Endothelial cell of umbilical vein (primary cell): Measurements from ENCODE around the gene PHLPP1. TPM values are rescaled to one million over a fixed set of nuclear protein-coding genes. Genes with fewer than 3 reads are reported as not detected.

ENCODE experiments used
- BruUV-seq: library from RNA; stranded (reverse); fragments of 400-500 nt; replicated peaks from 2 replicates; lab custom pipeline; 2021; lab: Mats Ljungman, UMichigan
- CTCF ChIA-PET: fragments of 300-600, 350-600 bp; sonication (Branson Sonifier 250); formaldehyde crosslinking; loops from one replicate; lab custom pipeline; 2021; ENCODE audit warnings: antibody characterized with exemption, inconsistent platforms; lab: Charles Lee
- POLR2A ChIA-PET: fragments of 300-600, 350-600 bp; sonication (Branson Sonifier 250); formaldehyde crosslinking; loops from one replicate; lab custom pipeline; 2021; ENCODE audit warnings: antibody characterized with exemption, inconsistent platforms; lab: Charles Lee
- DNase-seq: peaks from one replicate; pipeline ENCODE4 v3.0.0-alpha.2; 2011; ENCODE audit warnings: low read depth, low spot score
- FAIRE-seq: peaks from 2 replicates; lab custom pipeline; 2011; peaks lifted over from hg19 to GRCh38; lab: Jason Lieb, UNC
- H2AFZ ChIP-seq: 2 replicates; pipeline ENCODE4 v1.6.0; 2012; ENCODE audit warnings: low read depth, low read length, control low read depth, inconsistent platforms
- H3K27ac ChIP-seq: 2 replicates; pipeline ENCODE4 v1.5.1; 2011; ENCODE audit warnings: low read depth, mild to moderate bottlenecking, control low read depth, low read length, moderate library complexity; ENCODE audit not compliant: insufficient read depth
- H3K27me3 ChIP-seq, 2 experiments: 2 replicates each; pipeline versions ENCODE4 v1.6.0 to v1.6.1; 2011; ENCODE audit warnings: low read length in 2 of 2, mixed read lengths in 1 of 2; ENCODE audit not compliant: control insufficient read depth in 2 of 2, insufficient read depth in 2 of 2
- H3K36me3 ChIP-seq, 2 experiments: 2 replicates in 1 of 2; 3 replicates in 1 of 2; pipeline ENCODE4 v1.5.1; 2011; ENCODE audit warnings: low read length in 2 of 2, mild to moderate bottlenecking in 1 of 2, moderate library complexity in 1 of 2; ENCODE audit not compliant: control insufficient read depth in 2 of 2, insufficient read depth in 2 of 2; ENCODE audit errors: extremely low read depth in 1 of 2
- H3K4me1 ChIP-seq: 3 replicates; pipeline ENCODE4 v1.5.1; 2011; ENCODE audit warnings: mild to moderate bottlenecking, low read length; ENCODE audit not compliant: control insufficient read depth, insufficient read depth; ENCODE audit errors: extremely low read depth
- H3K4me2 ChIP-seq: 2 replicates; pipeline ENCODE4 v1.6.1; 2011; ENCODE audit warnings: low read length, control low read depth, mixed read lengths; ENCODE audit not compliant: insufficient read depth
- H3K4me3 ChIP-seq, 3 experiments: fragments of 200-600 bp in 1 of 3; sonication (generic), shearing (Covaris generic) in 1 of 3; replicated peaks in 1 of 3; 2 replicates each; pipeline ENCODE4 v1.5.1; 2011 to 2016; ENCODE audit warnings: control low read depth in 3 of 3, low read length in 3 of 3, mild to moderate bottlenecking in 2 of 3, inconsistent platforms in 1 of 3, low read depth in 1 of 3, moderate library complexity in 1 of 3; ENCODE audit not compliant: insufficient read depth in 1 of 3
- H3K79me2 ChIP-seq: 2 replicates; pipeline ENCODE4 v1.6.0; 2012; ENCODE audit warnings: low read length, inconsistent platforms; ENCODE audit not compliant: control insufficient read depth, insufficient read depth
- H3K9ac ChIP-seq: replicated peaks from 2 replicates; pipeline ENCODE3; 2011; ENCODE audit warnings: low read length, control low read depth; ENCODE audit not compliant: insufficient read depth; ENCODE audit errors: extremely low read depth
- H3K9me1 ChIP-seq: replicated peaks from 3 replicates; pipeline ENCODE4 v1.6.0; 2011; ENCODE audit warnings: mild to moderate bottlenecking, low read length; ENCODE audit not compliant: control insufficient read depth, insufficient read depth; ENCODE audit errors: extremely low read depth
- H3K9me3 ChIP-seq: replicated peaks from 2 replicates; pipeline ENCODE4 v1.5.1; 2012; ENCODE audit warnings: low read length, inconsistent platforms; ENCODE audit not compliant: control insufficient read depth, insufficient read depth
- H4K20me1 ChIP-seq: replicated peaks from 2 replicates; pipeline ENCODE3; 2011; ENCODE audit warnings: mild to moderate bottlenecking, low read length; ENCODE audit not compliant: control insufficient read depth, insufficient read depth; ENCODE audit errors: extremely low read depth
- CTCF ChIP-seq, 2 donors: IDR thresholded peaks; 1 replicate in 1 of 2; 2 replicates in 1 of 2; pipeline ENCODE4 v1.5.1; 2011; ENCODE audit warnings: low read length in 2 of 2, mild to moderate bottlenecking in 2 of 2, moderate library complexity in 2 of 2, control low read depth in 1 of 2, inconsistent platforms in 1 of 2, low read depth in 1 of 2; ENCODE audit not compliant: insufficient read depth in 1 of 2; ENCODE audit errors: extremely low read depth in 1 of 2
- EZH2 ChIP-seq: IDR thresholded peaks from 2 replicates; pipeline ENCODE4 v1.6.1; 2012; ENCODE audit warnings: borderline replicate concordance, low read depth, mild to moderate bottlenecking, moderate library complexity, low read length, inconsistent platforms; ENCODE audit not compliant: severe bottlenecking
- FOS ChIP-seq: IDR thresholded peaks from 2 replicates; pipeline ENCODE4 v1.6.1; 2011; ENCODE audit warnings: mild to moderate bottlenecking, low read length, moderate library complexity, borderline replicate concordance; ENCODE audit not compliant: insufficient read depth
- GATA2 ChIP-seq: IDR thresholded peaks from 2 replicates; pipeline ENCODE4 v1.7.0; 2011; ENCODE audit warnings: low read depth, mild to moderate bottlenecking, moderate library complexity, mixed read lengths, low read length; ENCODE audit not compliant: insufficient read length, insufficient read depth
- JUN ChIP-seq: IDR thresholded peaks from 2 replicates; pipeline ENCODE4 v1.6.1; 2011; ENCODE audit warnings: borderline replicate concordance, low read depth; ENCODE audit not compliant: insufficient read length, insufficient read depth
- MAX ChIP-seq: IDR thresholded peaks from 2 replicates; pipeline ENCODE4 v1.6.1; 2011; ENCODE audit not compliant: insufficient read depth, insufficient read length
- MYC ChIP-seq: IDR thresholded peaks from one replicate; pipeline ENCODE4 v1.6.1; 2011; ENCODE audit warnings: mild to moderate bottlenecking, low read depth, low read length
- POLR2A ChIP-seq: IDR thresholded peaks from 2 replicates; pipeline ENCODE4 v1.6.1; 2012; ENCODE audit warnings: low read depth, mild to moderate bottlenecking, control low read depth, low read length
- POLR2AphosphoS5 ChIP-seq: IDR thresholded peaks from 2 replicates; pipeline ENCODE4 v1.6.1; 2012; ENCODE audit warnings: low read depth, mild to moderate bottlenecking, control low read depth, low read length, moderate library complexity; ENCODE audit not compliant: insufficient read depth
- dilution Hi-C: fragments of 300-500 bp; cut with MboI; formaldehyde crosslinking; loops from one replicate; pipeline ENCODE4 v1.15.0; 2019; ENCODE audit warnings: low sequenced_read_pairs; ENCODE audit not compliant: extremely low pct_ligation_motif_present
- intact Hi-C: fragments of 100-400 bp; cut with micrococcal nuclease; formaldehyde crosslinking; loops from one replicate; pipeline ENCODE4 v1.10.0; 2022
- polyA plus RNA-seq, 4 experiments: library from polyadenylated mRNA; depleted of rRNA in 3 of 4; stranded (reverse) in 3 of 4; unstranded in 1 of 4; fragments of >200 nt; gene quantifications; 2 replicates each; pipeline versions ENCODE4 v1.2.1 to v1.2.3, GENCODE V29; 2011 to 2012; ENCODE audit warnings: missing spikeins in 1 of 4
- total RNA-seq: library from RNA; stranded (reverse); gene quantifications from 2 replicates; pipeline ENCODE4 v1.2.3, GENCODE V29; 2021

The PHLPP1 gene
- total and polyA plus RNA-seq, 2 donors (not counting 3 experiments of a cell fraction or from before 2014, with no cell fraction given), result 4.0 to 10.8 TPM

- FAIRE-seq (no peak), DNase-seq (no peak)
- ChIA-PET POLR2A (no interaction called here), CTCF (interaction anchor here (0.6 to 2.9 kb wide), 6 partner anchors 167 to 271 kb away, joined by 3 to 18 read pairs (median 3); no protein-coding TSS in a partner anchor)
- Histone ChIP-seq H3K9me3 (no peaks in the 10 kb centered on the region), H3K4me2 (no peak overlapping the region), H2AFZ (no peak overlapping the region), H3K9me1 (no peaks in the 10 kb centered on the region), H4K20me1 (no peaks in the 10 kb centered on the region), H3K27ac (no peak overlapping the region), H3K36me3 (no peaks in the 10 kb centered on the region), H3K79me2 (no peaks in the 10 kb centered on the region), H3K4me3 (no peak overlapping the region), H3K9ac (no peak overlapping the region), H3K27me3 (peaks cover 0 to 7% of the 10 kb centered on the region in 2 experiments), H3K4me1 (peaks cover 4% of the 10 kb centered on the region)
- no TSS peak for BruUV-seq
- intact Hi-C loops, result no loop called here
- TF ChIP-seq MAX, result no peak
- no peak for TF ChIP-seq GATA2
- TF ChIP-seq MYC, result no peak
- no peak for TF ChIP-seq EZH2
- TF ChIP-seq POLR2A, result no peak
- TF ChIP-seq CTCF (IDR thresholded peaks at IDR 0.05; ENCODE audit: extremely low read depth in 1 of 2, insufficient read depth in 1 of 2, low read depth in 1 of 2, low read length in 2 of 2), result no peak
- no peak for TF ChIP-seq JUN
- no peak for TF ChIP-seq POLR2AphosphoS5
- TF ChIP-seq FOS, result no peak
- dilution Hi-C loops, result no loop called here
These were observed 4.9 kb upstream of the PHLPP1 start for GRCh38 chr18:62710417-62710816.
